Activated CD4-positive, alpha-beta T cell treated with anti-CD3 and anti-CD28 coated beads, Interleukin-2, amount 50 U/mL, for 24 hours (primary cell): ENCODE results near the gene ID2.

ENCODE experiments used
- DNase-seq, 2 donors: peaks; one replicate each; pipeline ENCODE4 v3.0.0-alpha.2; 2020; ENCODE audit warnings: low read depth in 1 of 2, low spot score in 1 of 2

The ID2 gene

DNA sequence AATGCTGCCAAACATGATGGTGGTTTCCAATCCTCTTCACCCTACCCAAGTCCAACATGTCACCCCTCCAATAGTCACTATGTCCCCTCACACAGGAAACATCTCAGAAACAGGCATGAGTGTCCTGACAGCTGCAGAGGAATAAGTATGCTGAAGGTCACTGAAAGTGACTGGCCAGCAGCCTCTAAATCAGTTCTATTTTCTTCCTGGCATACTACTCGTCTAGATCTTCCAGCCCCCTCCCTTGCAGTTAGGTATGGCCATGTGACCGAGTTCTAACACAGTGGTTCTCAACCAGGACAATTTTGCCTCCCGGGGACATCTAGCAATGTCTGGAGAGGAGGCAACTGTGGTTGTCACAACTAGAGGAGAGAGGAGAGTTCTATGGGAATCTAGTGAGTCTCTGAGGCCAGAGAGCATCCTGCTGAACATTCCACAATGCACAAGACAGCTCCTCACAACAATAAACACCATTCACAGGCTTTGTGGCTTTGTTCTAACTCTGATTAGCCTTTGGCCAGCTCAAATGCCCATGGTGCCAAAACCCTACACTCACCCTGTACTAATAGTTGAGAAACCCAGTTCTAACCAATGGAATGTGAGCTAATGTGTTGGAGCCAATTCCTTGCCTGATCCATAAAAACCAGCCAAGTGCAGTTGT lies 12.6 kb upstream of the ID2 start:
- DNase-seq: no peak

DNA sequence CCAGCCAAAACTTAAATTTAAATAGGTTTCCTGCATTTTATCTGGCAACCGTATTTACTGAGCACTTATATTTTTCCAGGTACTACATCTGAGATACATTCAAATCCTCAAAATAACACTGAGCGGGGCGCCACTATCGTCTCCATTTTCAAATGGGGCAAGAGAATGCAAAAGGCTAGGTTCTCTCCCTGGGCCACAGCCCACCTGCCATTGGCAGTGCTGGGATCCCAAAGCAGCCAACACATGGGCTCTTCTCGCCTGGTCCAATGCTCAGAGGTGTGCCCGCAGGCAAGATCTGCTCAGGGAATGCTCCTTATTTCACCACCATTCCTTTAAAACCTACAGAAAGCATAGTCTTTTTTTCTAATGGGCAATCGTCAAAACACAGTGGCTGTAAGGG lies 11.3 kb upstream of the ID2 start:
- no peak for DNase-seq

DNA sequence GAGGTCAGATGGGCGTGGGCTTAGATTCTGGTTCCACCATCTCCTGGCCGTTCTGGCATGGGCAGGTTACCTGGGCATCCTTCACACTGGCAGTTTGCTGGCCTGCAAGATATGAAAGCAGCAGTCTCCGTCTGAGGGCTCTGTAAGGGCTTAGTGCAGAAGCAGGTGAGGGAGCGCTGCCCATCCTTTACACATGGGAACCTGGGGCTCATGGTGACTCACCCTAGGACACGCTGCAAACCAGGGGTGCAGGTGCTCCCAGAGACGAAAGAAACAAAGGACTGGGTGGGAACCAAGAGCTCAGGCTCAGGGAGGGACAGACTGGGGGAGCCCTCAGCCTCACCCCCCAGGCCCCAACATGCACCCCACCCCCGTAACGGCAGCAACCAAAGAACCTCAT lies 10.7 kb upstream of the ID2 start:
- DNase-seq: no peak

DNA sequence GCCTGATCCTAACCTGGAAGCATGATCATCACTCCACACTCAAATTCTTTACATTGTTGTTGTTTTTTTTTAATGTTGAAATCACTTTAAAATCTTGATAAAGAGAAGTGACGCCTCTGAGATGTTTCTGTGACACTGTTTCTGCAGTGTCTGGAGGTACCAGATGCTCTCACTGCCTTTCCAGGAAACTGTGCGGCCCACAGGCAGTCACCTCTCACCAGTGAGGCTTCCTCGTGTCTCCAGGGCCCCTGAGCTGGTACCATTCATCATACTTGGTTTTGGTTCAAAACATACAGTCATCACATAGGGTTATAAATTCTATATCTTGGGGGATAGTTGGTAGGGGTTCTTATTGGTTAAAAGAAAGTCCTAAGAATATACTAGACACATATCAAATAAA lies 10.1 kb upstream of the ID2 start:
- no peak for DNase-seq

DNA sequence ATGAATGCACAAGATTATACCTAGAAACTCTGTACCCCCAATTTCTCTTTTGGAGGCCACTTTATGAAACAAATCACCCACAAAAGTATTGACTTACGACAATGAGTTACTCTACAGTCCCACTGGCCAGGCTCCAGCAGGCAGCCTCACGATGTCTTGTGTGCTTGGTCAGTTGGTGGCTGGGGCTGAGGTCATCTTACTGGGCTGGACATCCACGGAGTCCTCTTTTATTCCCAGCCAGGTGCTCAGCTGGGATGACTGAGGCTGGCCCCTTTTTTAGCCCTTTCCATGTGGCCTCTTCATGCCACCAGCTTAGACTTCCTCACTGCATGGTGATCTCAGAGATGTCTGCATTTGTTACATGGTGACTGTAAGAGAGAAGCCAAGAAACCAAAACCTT lies 8.9 kb upstream of the ID2 start:
- no peak for DNase-seq

DNA sequence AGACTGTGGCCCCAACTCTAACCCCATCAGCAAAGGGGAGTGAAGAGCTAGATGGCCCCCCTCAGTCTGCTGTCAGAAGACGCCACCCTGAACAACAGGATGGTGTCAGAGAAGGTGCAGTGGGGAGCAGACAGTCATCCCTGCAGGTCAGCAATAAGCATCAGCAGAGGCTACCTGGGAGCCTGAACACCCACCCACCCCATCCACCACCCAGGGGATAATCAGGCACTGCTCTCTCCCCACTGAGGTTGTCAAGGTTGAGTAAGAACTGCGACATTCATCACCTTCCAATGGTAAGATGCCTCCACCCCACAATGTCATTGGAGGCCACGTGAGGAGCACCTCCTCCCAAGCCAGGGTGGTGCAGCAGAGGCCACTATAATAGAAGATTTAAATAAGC lies 8.5 kb upstream of the ID2 start:
- no peak for DNase-seq

DNA sequence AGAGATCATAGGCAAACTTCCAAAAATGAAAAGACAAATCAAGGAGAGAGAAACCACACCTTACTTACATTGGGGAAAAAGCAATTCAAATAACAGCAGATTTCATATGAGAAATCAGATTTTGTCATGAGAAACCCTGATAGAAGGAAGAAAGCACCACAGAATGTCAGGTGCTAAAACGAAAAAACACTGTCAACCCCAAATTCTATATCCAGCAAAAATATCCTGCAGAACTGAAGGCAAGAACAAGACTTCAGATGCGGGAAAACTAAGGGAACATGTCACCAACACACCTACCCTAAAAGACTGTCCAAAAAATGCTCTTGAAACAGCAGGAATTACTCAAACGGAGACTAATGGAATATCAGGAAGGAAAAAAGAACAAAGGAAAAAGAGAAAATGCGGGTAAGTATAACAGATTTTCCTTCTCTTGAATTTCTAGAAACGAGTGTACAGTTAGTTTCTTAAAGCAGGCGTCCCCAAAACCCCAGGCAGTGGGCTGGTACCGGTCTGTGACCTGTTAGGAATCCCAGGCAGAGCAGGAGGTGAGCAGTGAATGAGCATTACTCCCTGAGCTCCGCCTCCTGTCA lies 7.3 kb upstream of the ID2 start:
- DNase-seq: no peak

DNA sequence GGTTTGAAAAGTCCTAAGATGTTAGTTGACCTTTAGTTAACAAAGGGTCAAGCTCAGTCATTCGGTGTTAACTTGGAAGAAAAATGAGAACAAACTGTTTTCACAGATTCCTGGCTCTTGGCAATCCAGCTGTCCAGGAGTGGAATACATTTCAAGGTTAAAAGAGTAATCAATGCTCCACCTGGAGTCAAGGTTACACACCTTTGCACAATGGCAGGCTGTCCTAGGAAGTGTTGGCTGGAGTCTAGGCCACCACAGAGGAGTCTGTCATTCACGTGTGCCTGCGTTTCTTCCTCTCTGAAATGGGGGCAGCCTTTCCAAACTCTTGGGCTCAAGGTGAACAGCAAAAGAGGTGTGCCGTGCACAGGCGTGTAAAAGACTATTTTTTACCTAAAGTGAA lies 6.3 kb upstream of the ID2 start:
- no peak for DNase-seq

DNA sequence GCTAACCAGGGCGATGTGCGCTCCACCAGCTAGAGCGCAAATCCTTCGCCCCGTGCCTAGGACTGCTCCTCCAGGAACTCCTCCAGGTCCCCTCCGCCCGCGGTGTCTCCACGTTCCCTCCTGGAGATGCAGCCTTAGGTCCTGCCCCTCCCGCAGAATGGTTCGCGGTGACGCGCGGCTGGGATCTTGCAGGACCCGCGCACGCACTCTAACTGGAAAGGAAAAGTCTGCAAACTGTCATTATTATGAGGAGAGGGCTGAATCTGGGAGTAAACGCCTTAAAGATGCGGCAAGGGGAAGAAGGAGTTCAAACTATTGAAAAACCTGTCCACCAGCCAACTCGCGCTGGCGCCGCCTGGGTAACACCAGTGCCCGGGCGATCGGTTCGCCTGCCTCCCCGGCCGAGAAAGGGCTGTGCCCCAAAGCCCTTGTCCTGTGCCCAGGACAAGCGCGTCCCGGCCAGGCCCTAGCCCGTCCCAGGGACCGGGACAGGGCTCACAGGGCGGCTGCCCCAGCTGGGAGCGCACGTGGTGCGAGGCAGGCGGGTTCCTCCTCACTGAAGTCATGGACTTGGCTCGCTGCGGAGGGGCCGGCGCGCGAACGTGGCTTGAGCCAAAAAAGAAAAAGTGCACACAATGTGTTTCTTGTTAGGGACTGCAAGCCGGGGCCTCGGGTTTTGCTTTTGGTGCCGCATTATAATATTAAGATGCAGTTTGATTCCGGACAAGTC lies 5.5 kb upstream of the ID2 start:
- DNase-seq: no peak

DNA sequence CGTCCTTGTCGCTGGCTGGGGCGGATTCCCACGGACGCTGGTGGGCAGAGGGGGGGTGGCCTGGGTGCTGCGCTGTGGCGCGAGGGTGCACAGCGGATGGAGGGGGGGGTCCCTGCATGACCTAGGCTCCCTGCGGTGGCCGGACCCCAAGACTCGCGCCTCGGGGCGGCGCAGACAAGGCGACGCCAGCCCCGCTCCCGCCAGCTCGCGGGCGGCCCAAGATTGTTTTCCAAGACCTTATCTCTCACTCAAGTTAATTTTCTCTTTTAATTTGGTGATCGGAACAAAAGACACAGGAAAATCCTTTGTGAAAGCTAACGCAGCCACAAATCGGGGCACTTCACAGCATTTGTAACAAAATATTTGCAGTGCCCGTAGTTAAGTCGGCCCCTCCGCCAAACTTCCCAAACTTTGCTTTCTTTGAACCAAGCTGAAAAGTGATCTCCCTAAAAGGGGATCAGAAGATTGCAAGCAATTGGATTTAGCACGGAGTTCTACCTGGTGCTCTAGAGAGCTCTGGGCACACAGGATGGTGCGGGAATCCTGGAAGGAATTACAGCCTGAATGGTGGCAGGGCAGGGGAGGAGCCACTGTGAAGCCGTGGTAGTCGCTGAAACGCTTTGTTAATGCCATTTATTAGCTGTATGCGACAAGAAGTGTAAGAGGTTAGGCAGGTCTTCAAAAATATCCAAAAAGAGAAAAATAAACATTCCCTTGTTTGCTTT lies 4.8 kb upstream of the ID2 start:
- DNase-seq: no peak

DNA sequence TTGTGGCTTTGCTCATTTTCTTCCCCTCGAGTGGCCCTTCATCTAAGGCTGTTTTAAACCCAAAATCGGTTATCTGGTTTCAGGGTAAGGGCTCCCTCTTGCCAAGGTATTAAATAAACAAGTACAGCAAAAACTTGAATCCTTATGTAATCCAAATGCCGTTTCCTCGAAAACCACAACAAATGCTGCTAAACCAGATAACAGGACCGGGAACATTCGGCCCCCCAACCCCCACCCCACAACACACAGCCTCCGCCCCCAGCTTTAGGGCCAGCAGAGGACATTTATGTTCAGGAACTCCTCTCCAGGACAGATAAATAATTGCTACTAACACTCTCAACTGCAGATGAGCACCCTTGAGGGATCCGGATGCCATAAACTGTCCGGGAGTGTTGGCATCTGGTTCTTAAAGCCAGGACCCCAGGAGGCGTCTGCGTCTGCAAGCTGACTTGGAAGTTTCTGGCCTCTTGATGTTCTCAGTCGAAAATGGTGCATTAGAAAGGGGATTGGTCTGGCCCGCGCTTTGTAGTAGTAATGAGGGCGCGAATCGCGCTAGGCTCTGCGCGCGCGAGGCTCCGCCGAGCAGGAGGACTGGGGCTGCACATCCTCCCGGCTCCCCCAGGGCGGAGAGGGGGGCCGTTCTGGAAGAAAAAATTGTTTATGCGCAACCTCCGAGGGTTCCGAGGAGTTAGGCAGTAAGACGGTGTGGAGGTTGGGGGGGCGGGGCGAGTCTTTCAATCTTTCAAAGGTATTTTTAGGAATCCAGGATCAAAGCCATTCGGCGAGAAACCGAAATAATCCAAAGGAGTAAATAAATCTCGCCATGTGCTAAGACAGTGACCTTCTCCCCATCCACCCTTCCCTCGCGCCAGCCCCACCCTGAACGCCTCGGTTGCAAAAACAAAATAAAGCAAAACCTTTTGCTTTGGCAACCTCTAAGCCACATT lies 3.9 kb upstream of the ID2 start:
- no peak for DNase-seq

DNA sequence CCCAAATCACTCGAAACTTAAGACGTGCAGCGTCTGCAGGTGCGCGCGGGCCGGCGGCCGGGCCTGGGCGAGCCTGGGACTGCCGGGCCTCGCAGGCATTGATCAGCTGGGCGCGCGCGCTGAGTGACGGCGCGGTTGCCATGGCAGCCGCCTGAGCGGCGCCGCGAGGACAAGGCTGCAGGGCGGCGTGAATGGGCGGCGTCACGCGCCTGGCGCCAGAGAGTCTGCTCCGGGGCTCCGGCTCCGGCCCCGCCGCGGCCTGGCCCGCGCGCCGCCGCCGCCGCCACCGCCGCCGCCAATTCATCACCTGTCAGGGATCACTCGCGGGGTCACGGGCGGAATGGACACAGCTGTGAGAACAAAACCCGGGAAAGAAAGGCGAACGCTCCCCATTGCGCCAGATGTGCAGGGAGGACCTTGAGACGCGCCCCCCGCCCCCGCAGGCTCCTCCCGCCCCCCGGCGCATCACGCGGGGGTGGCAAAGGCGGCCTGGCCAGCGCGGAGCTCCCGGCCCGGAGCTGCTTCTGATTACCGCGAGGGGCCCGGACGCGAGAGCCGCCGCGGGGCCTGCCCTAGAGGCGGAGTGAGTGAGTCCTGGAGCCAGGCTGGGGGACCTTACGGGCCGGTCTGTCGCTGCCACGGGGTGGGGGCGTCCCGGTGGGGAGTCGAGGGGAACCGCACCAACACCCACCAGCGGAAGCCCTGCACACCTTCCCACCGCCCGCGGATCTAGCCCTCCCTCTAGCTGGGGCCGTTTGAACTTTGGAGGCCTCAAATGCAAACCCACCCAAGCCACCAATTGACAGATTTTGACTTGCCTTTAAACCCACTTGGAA lies 2.9 kb upstream of the ID2 start:
- DNase-seq: peak in 1 of 2 donors; percentile 67

DNA sequence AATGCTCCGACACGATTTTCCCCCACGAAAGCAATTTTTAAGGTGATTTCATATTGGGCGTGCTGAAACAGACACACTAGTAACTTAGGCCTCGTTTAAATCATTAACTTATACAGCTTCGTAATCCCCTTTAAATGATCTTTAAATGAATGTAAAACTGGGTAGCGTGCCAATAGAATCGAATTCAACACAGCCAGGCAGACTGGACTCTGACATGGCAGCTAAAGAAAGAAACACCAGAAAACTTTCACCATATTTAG lies 2.4 kb upstream of the ID2 start:
- no peak for DNase-seq

DNA sequence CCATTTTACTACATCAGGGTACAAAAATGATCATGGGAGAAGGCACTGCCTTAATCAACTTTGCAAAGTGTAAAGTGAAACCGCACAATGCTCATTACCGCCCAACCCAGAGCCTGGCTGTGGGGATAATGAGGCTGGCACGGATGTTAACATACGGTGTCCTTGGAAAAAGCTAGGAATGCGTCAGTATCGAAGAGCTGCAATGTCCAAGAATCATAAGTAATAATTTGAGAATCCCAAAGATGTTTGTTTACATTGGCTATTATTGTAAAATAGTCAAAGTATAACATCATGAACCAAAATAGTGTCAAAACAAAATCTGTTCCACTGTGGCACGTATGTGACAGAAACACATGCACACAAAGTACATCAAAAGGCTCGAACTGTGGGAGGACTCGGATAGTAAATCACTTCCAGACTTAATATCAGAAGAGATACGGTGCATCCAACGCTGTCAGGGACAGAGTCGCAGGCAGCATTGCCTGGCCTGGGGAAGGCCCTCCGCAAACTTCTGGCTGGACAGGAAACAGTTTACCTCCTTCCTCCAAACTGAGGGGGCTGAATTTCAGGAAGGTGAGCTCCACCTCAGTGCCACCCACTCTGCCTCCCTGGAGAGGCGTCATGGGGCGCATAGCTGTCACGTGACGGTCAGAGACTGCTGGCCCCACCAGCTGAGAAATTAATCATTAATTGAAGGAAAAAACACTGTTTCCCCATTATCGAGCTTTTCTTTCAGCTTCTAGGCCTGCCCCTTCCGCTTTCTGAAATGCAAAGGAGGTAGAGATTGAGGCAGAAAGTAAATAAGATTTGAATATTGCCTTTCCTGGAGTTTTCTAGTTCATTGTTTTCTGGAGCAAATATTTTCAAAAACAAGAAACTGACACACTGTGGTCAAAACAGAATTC lies 1.8 kb upstream of the ID2 start:
- DNase-seq: no peak

DNA sequence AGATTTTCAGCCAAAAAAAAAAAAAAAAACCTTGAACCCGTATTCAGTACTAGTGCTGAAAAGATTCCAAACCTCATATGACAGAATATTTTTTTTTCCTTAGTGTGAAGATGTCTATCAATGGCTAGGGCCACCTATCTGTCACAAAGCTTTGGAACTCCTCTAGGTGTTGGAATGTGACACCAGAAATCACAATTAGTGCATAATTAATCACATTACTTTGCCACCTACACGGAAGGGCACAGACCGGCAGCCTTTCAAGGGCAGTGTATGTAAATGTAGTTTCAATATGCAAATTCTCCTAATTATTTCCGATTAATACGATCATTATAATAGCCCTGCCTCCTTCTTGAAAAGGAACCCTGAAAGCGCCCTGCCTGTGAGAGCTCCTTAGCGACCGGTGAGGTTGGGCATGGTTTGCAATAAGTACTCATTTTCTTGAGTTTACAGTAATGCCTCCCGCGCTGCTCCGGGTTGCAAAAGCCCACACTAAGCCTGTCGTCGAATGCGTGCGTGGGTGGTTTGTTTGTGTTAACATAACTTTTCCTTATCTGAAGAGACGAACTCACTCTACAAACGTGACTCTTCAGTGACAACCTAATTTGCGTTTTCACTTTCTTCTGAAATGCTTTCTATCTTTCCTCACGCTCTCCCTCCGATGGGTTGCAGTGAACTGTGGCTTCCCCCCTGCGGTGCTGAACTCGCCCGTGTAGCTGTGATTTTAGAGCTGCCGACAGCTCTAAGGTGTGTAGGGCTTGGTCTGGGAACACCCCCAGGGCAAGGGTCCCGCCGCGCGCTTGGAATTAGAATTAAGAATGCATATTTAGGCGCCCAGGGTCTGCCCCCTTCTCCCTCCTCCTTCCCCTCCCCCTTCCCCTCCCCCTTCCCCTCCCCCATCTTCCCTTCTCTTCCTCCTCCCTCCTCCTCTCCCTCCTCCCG lies 765 bp upstream of the ID2 start:
- peak; percentile 73 to 85 for DNase-seq

DNA sequence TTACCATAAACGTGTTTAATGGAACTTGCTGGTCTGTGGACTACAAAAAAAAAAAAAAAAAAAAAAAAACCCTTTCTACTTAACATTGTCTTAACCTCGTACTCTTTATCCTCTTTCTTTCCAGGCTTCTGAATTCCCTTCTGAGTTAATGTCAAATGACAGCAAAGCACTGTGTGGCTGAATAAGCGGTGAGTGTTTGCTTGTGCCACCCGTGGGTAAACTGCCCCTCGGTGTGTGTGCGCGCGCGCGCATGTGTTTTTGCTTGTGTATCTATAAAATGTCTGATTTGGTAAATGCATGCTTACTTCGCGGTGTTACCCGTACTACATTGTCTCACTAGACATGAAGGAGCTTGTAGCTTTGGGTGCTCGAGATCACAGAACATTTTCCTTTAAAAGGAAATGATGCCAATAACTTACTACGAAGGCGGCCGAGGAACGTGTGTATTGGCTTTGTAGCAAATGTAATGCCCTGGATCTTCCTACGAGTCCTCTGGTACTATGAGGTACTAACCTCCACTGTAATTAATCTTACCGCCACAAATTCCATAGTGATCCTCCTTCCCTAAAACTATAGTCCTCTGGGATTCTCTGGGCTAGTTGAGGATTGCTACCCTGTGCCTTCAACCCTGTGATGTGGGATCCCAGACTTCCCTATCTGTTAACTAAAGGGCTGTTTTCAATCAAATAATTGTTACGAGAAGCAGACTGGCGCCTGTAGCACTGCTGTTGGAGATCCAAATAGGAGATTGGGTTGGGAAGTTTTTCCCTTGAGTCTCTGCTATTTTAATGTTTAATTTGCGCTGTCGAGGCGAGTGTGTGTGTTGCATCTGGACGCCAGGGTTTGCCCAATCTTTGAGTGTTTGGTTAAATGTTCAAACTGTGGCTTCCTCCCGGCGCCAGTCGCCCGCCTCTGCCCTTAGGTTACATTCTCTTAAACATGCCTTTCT lies 1.1 kb downstream of the ID2 start:
- DNase-seq: no peak

DNA sequence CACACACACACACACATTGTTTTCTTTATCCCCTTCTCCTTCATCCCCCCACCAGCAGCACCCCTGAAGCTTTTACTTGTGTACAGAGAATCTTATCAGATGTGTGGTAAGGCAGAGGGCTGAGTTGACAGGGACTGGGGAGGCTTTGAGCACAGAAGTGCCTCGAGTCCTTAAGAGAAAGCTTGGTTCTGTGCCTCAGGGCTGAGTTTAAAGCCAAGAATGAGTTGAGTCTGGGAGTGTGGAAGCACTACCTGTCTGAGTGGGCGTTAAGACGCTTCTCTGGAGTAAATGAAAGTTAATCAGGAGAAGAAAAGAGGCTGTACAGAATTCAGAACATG lies 2.7 kb downstream of the ID2 start:
- DNase-seq: no peak
